ENCODE data around the gene RELN.

DNA sequence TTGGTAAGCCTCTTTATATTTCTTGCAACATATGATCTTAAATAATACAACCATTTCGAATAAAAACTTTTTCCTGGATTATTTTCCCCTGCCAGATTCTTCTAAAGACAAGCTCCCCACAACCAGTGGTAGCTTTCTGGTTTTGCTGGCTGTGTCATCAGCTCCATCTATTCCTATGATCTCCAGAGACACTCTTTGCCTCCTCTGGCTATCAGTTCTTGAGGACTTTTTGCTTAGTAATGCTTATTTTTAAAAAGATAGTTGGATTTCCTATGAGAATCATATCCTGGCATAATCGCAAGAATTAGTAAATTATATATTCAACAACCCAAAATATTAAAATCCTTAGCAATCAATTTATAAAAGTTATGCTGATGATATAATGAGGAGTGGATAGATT is 439.7 kb downstream of the RELN start:
- TF ChIP-seq CTCF (IDR thresholded peaks at IDR 0.05) = no peak
- TF ChIP-seq POLR2A (IDR thresholded peaks at IDR 0.05) = no peak

All from lower leg skin (tissue), 3 donors.